Neural progenitor cell (in vitro differentiated cells): ENCODE data around the gene RRP7A. TPM values are rescaled to one million over a fixed set of nuclear protein-coding genes. Genes with fewer than 3 reads are reported as not detected.

ENCODE experiments used
- DNase-seq: peaks from one replicate; pipeline ENCODE4 v3.0.0-alpha.2; 2016; ENCODE audit warnings: low spot score
- H2AFZ ChIP-seq: fragments of 200-600 bp; sonication (generic); replicated peaks from 2 replicates; pipeline ENCODE4 v1.6.1; 2016; ENCODE audit warnings: antibody characterized with exemption
- H3F3A ChIP-seq: fragments of 200-600 bp; sonication (generic); 2 replicates; pipeline ENCODE4 v1.6.1; 2016; ENCODE audit warnings: antibody characterized with exemption, low read depth
- H3K27ac ChIP-seq: fragments of 200-600 bp; sonication (generic); 2 replicates; pipeline ENCODE4 v1.5.1; 2016; ENCODE audit warnings: mild to moderate bottlenecking
- H3K27me3 ChIP-seq: fragments of 200-600 bp; sonication (generic); 2 replicates; pipeline ENCODE4 v1.6.1; 2016; ENCODE audit warnings: mild to moderate bottlenecking, moderate library complexity
- H3K36me3 ChIP-seq: fragments of 200-600 bp; sonication (generic); 2 replicates; pipeline ENCODE4 v1.5.1; 2016
- H3K4me1 ChIP-seq: fragments of 200-600 bp; sonication (generic); 2 replicates; pipeline ENCODE4 v1.6.1; 2016; ENCODE audit warnings: mixed run types
- H3K4me2 ChIP-seq: fragments of 200-600 bp; sonication (generic); 2 replicates; pipeline ENCODE4 v1.6.1; 2016
- H3K4me3 ChIP-seq: fragments of 200-600 bp; sonication (generic); 2 replicates; pipeline ENCODE4 v1.5.1; 2016
- H3K79me2 ChIP-seq: fragments of 200-600 bp; sonication (generic); 2 replicates; pipeline ENCODE4 v1.6.1; 2016; ENCODE audit warnings: low read depth
- H3K9ac ChIP-seq: fragments of 200-600 bp; sonication (generic); 2 replicates; pipeline ENCODE4 v1.6.1; 2016
- H3K9me3 ChIP-seq: fragments of 200-600 bp; sonication (generic); 2 replicates; pipeline ENCODE4 v1.5.1; 2016; ENCODE audit warnings: low read depth
- H4K20me1 ChIP-seq: fragments of 200-600 bp; sonication (generic); 2 replicates; pipeline ENCODE4 v1.6.1; 2016; ENCODE audit warnings: low read depth
- H3K27ac Mint-ChIP-seq: 3 replicates; pipeline ENCODE4 v1.8.0; 2021; ENCODE audit warnings: mixed read lengths
- H3K27me3 Mint-ChIP-seq: 2 replicates; pipeline ENCODE4 v1.8.0; 2022; ENCODE audit warnings: low read depth, mild to moderate bottlenecking, inconsistent platforms, moderate library complexity, mixed read lengths; ENCODE audit not compliant: insufficient read depth
- H3K36me3 Mint-ChIP-seq: 3 replicates; pipeline ENCODE4 v1.8.0; 2021; ENCODE audit warnings: mixed read lengths
- H3K4me1 Mint-ChIP-seq: 3 replicates; pipeline ENCODE4 v1.8.0; 2021; ENCODE audit warnings: mixed read lengths
- H3K4me3 Mint-ChIP-seq: 3 replicates; pipeline ENCODE4 v1.8.0; 2021; ENCODE audit warnings: mild to moderate bottlenecking, moderate library complexity, mixed read lengths
- H3K9me3 Mint-ChIP-seq: 3 replicates; pipeline ENCODE4 v1.8.0; 2020; ENCODE audit warnings: mixed read lengths
- EZH2 ChIP-seq: fragments of 200-600 bp; sonication (generic); IDR thresholded peaks from 2 replicates; pipeline ENCODE4 v1.6.1; 2017; ENCODE audit warnings: antibody characterized with exemption, mild to moderate bottlenecking, moderate library complexity
- EZH2phosphoT487 ChIP-seq: fragments of 200-600 bp; sonication (generic); IDR thresholded peaks from 2 replicates; pipeline ENCODE4 v1.6.1; 2017; ENCODE audit warnings: antibody characterized with exemption
- total RNA-seq: library from RNA; depleted of rRNA; stranded (reverse); fragments of >200 nt; gene quantifications from 2 replicates; pipeline ENCODE4 v1.2.3, GENCODE V29; 2015; ENCODE audit warnings: low replicate concordance
- TF ChIP-seq, protein P1 (sequence below): fragments of 200-600 bp; sonication (generic); IDR thresholded peaks from 2 replicates; pipeline ENCODE4 v1.5.1; 2017; ENCODE audit warnings: antibody characterized with exemption, mild to moderate bottlenecking

RRP7A gene
- total RNA-seq, 1 donor from 2014 or later: 15.2 TPM

DNA sequence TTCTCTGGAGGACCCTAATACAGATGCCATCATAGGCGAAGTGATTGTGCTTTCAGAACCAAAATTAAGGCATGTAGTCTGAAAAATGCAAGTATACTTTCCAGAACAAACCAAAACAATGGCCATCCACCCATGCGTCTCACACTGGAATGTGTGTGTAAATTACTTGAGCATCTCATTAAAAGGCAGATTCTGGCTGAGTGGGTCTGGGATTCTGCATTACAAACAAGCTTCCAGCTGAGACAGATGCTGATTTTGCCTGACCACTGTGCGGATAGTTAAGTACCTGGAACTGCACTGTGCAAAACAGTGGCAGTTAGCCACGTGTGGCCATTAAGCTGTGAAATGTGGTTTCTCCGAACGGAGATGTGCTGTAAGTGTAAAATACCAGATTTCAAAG, 26.2 kb downstream of the RRP7A start:
- H3K27ac Mint-ChIP-seq: peak overlapping the region; percentile 98
- H3K27ac ChIP-seq: no peak overlapping the region
- H2AFZ ChIP-seq: no peak overlapping the region
- no peaks in the 10 kb centered on the region for H3K27me3 ChIP-seq
- H3K36me3 ChIP-seq: no peaks in the 10 kb centered on the region
- H3K4me1 ChIP-seq: peaks cover 7% of the 10 kb centered on the region
- no peak overlapping the region for H3K4me3 ChIP-seq
- H3K4me1 Mint-ChIP-seq: peaks cover 50% of the 10 kb centered on the region
- peaks cover 16% of the 10 kb centered on the region for H3K27me3 Mint-ChIP-seq
- no peaks in the 10 kb centered on the region for H3K36me3 Mint-ChIP-seq
- TF ChIP-seq, protein P1, sequence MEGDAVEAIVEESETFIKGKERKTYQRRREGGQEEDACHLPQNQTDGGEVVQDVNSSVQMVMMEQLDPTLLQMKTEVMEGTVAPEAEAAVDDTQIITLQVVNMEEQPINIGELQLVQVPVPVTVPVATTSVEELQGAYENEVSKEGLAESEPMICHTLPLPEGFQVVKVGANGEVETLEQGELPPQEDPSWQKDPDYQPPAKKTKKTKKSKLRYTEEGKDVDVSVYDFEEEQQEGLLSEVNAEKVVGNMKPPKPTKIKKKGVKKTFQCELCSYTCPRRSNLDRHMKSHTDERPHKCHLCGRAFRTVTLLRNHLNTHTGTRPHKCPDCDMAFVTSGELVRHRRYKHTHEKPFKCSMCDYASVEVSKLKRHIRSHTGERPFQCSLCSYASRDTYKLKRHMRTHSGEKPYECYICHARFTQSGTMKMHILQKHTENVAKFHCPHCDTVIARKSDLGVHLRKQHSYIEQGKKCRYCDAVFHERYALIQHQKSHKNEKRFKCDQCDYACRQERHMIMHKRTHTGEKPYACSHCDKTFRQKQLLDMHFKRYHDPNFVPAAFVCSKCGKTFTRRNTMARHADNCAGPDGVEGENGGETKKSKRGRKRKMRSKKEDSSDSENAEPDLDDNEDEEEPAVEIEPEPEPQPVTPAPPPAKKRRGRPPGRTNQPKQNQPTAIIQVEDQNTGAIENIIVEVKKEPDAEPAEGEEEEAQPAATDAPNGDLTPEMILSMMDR: no peak
- TF ChIP-seq EZH2 (no peak), EZH2phosphoT487 (no peak)
- no peak overlapping the region for H3K9ac ChIP-seq
- H3K4me3 Mint-ChIP-seq: peak overlapping the region; percentile 58
- DNase-seq: peak; percentile 45
- H3K79me2 ChIP-seq: no peaks in the 10 kb centered on the region
- no peaks in the 10 kb centered on the region for H4K20me1 ChIP-seq
- H3K9me3 Mint-ChIP-seq: no peaks in the 10 kb centered on the region
- H3F3A ChIP-seq: peaks cover 30% of the 10 kb centered on the region
- peak overlapping the region; percentile 5 for H3K4me2 ChIP-seq
- H3K9me3 ChIP-seq: no peaks in the 10 kb centered on the region

- DNase-seq: no peak
- peaks cover 44% of the 10 kb centered on the region for H3K4me1 Mint-ChIP-seq
- Histone ChIP-seq H3K27ac (no peak overlapping the region), H3K9ac (no peak overlapping the region), H3K27me3 (no peaks in the 10 kb centered on the region), H4K20me1 (no peaks in the 10 kb centered on the region), H3K4me3 (no peak overlapping the region), H3K36me3 (no peaks in the 10 kb centered on the region), H3K4me2 (no peak overlapping the region), H3F3A (peaks cover 30% of the 10 kb centered on the region), H2AFZ (no peak overlapping the region), H3K9me3 (no peaks in the 10 kb centered on the region), H3K79me2 (no peaks in the 10 kb centered on the region), H3K4me1 (peaks cover 7% of the 10 kb centered on the region)
- TF ChIP-seq EZH2phosphoT487 (no peak), EZH2 (no peak)
- TF ChIP-seq, protein P1: no peak
- H3K36me3 Mint-ChIP-seq: no peaks in the 10 kb centered on the region
- H3K27me3 Mint-ChIP-seq: peaks cover 16% of the 10 kb centered on the region
- H3K27ac Mint-ChIP-seq: no peak overlapping the region
- H3K9me3 Mint-ChIP-seq: no peaks in the 10 kb centered on the region
- no peak overlapping the region for H3K4me3 Mint-ChIP-seq
Observed at GRCh38 chr22:42492323-42492690, 27.3 kb downstream of the RRP7A start.

DNA sequence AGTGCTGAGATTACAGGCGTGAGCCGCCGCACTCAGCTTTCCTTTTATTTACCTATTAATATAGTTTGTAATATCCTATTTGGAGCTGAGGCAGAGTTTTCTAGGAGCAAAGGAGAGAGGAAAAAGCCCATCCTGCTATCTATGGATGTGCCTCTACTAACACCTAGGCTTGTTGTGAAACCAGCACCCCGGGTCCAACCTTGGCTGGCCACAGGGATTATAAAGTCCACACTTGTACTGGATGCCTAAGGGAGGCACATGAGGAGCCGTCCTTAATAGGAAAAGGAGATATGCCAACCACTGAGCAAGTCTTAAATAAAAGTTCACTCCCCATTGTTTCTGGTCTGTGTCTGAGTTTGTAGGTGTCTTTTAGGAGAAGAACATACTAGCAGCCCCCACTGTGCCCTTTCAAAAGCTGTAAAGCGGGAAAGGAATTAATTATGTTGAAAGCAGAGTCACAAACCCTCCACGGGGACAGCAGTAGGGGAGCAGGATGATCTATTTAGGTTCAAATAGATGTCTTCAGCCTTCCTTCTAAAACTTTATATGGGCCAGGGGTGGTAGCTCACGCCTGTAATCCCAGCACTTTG, 29.3 kb downstream of the RRP7A start:
- TF ChIP-seq EZH2 (no peak), EZH2phosphoT487 (no peak)
- TF ChIP-seq, protein P1: no peak
- Mint-ChIP-seq H3K27ac (no peak overlapping the region), H3K36me3 (no peaks in the 10 kb centered on the region), H3K4me1 (peaks cover 29% of the 10 kb centered on the region), H3K4me3 (no peak overlapping the region), H3K9me3 (no peaks in the 10 kb centered on the region), H3K27me3 (peaks cover 11% of the 10 kb centered on the region)
- H3K9ac ChIP-seq: no peak overlapping the region
- H4K20me1 ChIP-seq: no peaks in the 10 kb centered on the region
- no peak overlapping the region for H3K27ac ChIP-seq
- H3K4me1 ChIP-seq: peaks cover 7% of the 10 kb centered on the region
- no peaks in the 10 kb centered on the region for H3K79me2 ChIP-seq
- peaks cover 30% of the 10 kb centered on the region for H3F3A ChIP-seq
- no peaks in the 10 kb centered on the region for H3K36me3 ChIP-seq
- no peaks in the 10 kb centered on the region for H3K27me3 ChIP-seq
- DNase-seq: peak; percentile 56
- no peak overlapping the region for H2AFZ ChIP-seq
- H3K9me3 ChIP-seq: no peaks in the 10 kb centered on the region
- H3K4me3 ChIP-seq: no peak overlapping the region
- no peak overlapping the region for H3K4me2 ChIP-seq
